ENCODE data around the gene GAS6. TPM values are rescaled to one million over a fixed set of nuclear protein-coding genes. Genes with fewer than 3 reads are reported as not detected.

Gene GAS6
- total RNA-seq, 1 experiment from 2014 or later, result 28.1 TPM

- H3K4me1 ChIP-seq (ENCODE audit: control insufficient read depth, insufficient read depth, low read length), result peaks cover 4% of the 10 kb centered on the region
- no peak overlapping the region for H3K27ac ChIP-seq (ENCODE audit: low read length)
- no peak for TF ChIP-seq REST (IDR thresholded peaks at IDR 0.05; ENCODE audit: insufficient read depth in 1 of 2, low read depth in 2 of 2, low read length in 1 of 2)
- no peak for TF ChIP-seq CTCF (IDR thresholded peaks at IDR 0.05)
- no peak for TF ChIP-seq SIN3A (IDR thresholded peaks at IDR 0.05; ENCODE audit: borderline replicate concordance, insufficient read depth, low read depth, low read length)
- TF ChIP-seq POLR2AphosphoS5 (IDR thresholded peaks at IDR 0.05; ENCODE audit: low read depth, low read length), result no peak
- TF ChIP-seq TCF7L2 (IDR thresholded peaks at IDR 0.05; ENCODE audit: low read depth, low read length), result no peak
- in situ Hi-C loops (cut with HindIII; ENCODE audit: low pct_unique_long_range_greater_than_20kb, low sequenced_read_pairs), result no loop called here
- no peaks in the 10 kb centered on the region for H3K27me3 ChIP-seq (ENCODE audit: control insufficient read depth, insufficient read depth, low read length)
- ChIA-PET CTCF (no interaction called here), POLR2A (interaction anchor here (0.6 kb wide), 1 partner anchor 9 kb away, joined by 3 read pairs; no protein-coding TSS in a partner anchor)
- no peak for DNase-seq (ENCODE audit: low read depth, low spot score)
- no peak overlapping the region for H3K4me3 ChIP-seq (ENCODE audit: low read depth in 2 of 2, low read length in 2 of 2)
- H3K36me3 ChIP-seq (ENCODE audit: control insufficient read depth, insufficient read depth, low read length), result no peaks in the 10 kb centered on the region
- BruUV-seq (replicated peaks), result no TSS peak
- H3K9me3 ChIP-seq (ENCODE audit: control insufficient read depth, insufficient read depth, low read depth, low read length), result no peaks in the 10 kb centered on the region
- intact Hi-C loops (cut with micrococcal nuclease; ENCODE audit: unreplicated experiment), result no loop called here
- no peak for ATAC-seq
Observed at GRCh38 chr13:113851826-113852535, 11.9 kb downstream of the GAS6 start.

DNA sequence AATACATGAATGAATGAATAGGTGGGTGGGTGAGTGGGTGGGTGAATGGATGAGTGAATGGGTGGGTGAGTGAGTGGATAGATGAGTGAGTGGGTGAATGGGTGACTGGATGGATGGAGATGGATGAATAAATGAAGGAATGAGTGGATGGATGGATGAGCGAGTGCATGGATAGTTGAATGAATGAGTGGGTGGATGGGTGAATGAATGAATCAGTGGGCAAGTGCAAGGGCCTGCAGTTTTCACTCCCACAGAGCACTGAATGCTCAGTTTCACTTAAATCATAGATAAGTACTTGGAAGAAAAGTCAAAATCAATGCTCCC, 12.4 kb downstream of the GAS6 start:
- DNase-seq (ENCODE audit: low read depth, low spot score) (no peak), ATAC-seq (no peak)
- TF ChIP-seq CTCF (IDR thresholded peaks at IDR 0.05) (no peak), SIN3A (IDR thresholded peaks at IDR 0.05; ENCODE audit: borderline replicate concordance, insufficient read depth, low read depth, low read length) (no peak), TCF7L2 (IDR thresholded peaks at IDR 0.05; ENCODE audit: low read depth, low read length) (no peak), POLR2AphosphoS5 (IDR thresholded peaks at IDR 0.05; ENCODE audit: low read depth, low read length) (no peak), REST (IDR thresholded peaks at IDR 0.05; ENCODE audit: insufficient read depth in 1 of 2, low read depth in 2 of 2, low read length in 1 of 2) (no peak)
- H3K9me3 ChIP-seq (ENCODE audit: control insufficient read depth, insufficient read depth, low read depth, low read length), result no peaks in the 10 kb centered on the region
- intact Hi-C loops (cut with micrococcal nuclease; ENCODE audit: unreplicated experiment) (no loop called here), in situ Hi-C loops (cut with HindIII; ENCODE audit: low pct_unique_long_range_greater_than_20kb, low sequenced_read_pairs) (no loop called here)
- ChIA-PET POLR2A (no interaction called here), CTCF (no interaction called here)
- no peak overlapping the region for H3K27ac ChIP-seq (ENCODE audit: low read length)
- no peaks in the 10 kb centered on the region for H3K27me3 ChIP-seq (ENCODE audit: control insufficient read depth, insufficient read depth, low read length)
- BruUV-seq (replicated peaks), result no TSS peak
- H3K4me3 ChIP-seq (ENCODE audit: low read depth in 2 of 2, low read length in 2 of 2), result no peak overlapping the region
- H3K4me1 ChIP-seq (ENCODE audit: control insufficient read depth, insufficient read depth, low read length), result no peaks in the 10 kb centered on the region; the same call in 1 of the 2 replicates
- no peaks in the 10 kb centered on the region for H3K36me3 ChIP-seq (ENCODE audit: control insufficient read depth, insufficient read depth, low read length)
